ENCODE results near the gene ARTN.

The ARTN gene

DNA sequence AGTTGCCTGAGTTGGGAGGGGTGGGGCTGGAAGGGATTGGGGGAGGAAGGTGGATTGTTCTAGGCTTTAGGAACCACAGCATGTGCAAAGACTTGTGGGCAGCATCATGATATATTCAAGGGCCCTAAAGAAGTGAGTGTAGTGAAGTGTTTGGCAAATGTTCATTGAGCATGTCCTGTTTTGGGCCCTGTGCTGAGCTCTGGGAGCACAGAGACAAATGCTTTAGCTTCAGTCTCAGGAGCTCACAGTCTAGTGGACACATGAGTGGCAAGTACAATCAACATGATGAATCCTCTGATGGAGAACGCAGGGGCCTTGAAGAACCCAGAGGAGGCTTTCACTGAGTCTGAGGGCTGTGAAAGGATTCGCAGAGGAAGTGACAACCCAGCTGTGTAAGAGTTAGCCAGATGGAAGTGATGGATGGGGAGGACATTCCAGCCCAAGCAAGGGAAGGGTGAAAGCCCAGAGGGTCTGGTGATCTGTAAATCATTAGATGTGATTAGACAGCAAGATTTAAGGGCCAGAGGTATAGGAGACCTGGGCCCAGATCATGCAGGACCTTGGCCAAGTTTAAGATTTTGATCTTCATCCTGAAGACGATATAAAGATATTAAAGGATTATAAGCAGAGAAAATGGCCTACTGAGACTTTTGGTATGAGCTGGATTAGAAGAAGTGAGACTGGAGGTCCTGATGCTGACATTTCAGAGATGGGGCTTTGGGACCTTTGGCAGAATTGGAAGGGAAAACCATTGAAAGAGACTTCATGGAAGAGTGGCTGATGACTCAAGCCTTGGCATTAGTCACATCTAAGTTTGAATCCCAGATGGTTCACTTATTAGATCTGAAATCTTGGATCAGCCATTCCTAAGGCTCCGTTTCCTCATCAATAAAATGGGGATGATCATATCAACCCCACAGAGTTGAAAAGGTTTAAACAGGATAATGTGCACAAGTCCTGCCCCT, 17.7 kb downstream of the ARTN start:
- Histone ChIP-seq H3K4me2 (ENCODE audit: low read length) (no peak overlapping the region), H3K4me1 (ENCODE audit: low read length) (peaks cover 6% of the 10 kb centered on the region), H2AFZ (ENCODE audit: low read depth, low read length) (no peak overlapping the region), H4K20me1 (ENCODE audit: insufficient read depth, low read length) (no peaks in the 10 kb centered on the region), H3K27ac (ENCODE audit: low read length) (no peak overlapping the region), H3K27me3 (ENCODE audit: low read depth, low read length) (no peaks in the 10 kb centered on the region), H3K79me2 (ENCODE audit: low read length) (peaks cover 13% of the 10 kb centered on the region), H3K9ac (ENCODE audit: low read length) (no peak overlapping the region), H3K4me3 (ENCODE audit: low read length) (no peak overlapping the region), H3K9me3 (ENCODE audit: insufficient read depth, low read length) (no peaks in the 10 kb centered on the region), H3K36me3 (replicated peaks; ENCODE audit: low read depth, low read length) (no peaks in the 10 kb centered on the region)
- TF ChIP-seq, protein P1, sequence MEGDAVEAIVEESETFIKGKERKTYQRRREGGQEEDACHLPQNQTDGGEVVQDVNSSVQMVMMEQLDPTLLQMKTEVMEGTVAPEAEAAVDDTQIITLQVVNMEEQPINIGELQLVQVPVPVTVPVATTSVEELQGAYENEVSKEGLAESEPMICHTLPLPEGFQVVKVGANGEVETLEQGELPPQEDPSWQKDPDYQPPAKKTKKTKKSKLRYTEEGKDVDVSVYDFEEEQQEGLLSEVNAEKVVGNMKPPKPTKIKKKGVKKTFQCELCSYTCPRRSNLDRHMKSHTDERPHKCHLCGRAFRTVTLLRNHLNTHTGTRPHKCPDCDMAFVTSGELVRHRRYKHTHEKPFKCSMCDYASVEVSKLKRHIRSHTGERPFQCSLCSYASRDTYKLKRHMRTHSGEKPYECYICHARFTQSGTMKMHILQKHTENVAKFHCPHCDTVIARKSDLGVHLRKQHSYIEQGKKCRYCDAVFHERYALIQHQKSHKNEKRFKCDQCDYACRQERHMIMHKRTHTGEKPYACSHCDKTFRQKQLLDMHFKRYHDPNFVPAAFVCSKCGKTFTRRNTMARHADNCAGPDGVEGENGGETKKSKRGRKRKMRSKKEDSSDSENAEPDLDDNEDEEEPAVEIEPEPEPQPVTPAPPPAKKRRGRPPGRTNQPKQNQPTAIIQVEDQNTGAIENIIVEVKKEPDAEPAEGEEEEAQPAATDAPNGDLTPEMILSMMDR (IDR thresholded peaks at IDR 0.05; ENCODE audit: low read depth, low read length) = no peak
- no peak for TF ChIP-seq EZH2phosphoT487 (IDR thresholded peaks at IDR 0.05; ENCODE audit: low read depth)

DNA sequence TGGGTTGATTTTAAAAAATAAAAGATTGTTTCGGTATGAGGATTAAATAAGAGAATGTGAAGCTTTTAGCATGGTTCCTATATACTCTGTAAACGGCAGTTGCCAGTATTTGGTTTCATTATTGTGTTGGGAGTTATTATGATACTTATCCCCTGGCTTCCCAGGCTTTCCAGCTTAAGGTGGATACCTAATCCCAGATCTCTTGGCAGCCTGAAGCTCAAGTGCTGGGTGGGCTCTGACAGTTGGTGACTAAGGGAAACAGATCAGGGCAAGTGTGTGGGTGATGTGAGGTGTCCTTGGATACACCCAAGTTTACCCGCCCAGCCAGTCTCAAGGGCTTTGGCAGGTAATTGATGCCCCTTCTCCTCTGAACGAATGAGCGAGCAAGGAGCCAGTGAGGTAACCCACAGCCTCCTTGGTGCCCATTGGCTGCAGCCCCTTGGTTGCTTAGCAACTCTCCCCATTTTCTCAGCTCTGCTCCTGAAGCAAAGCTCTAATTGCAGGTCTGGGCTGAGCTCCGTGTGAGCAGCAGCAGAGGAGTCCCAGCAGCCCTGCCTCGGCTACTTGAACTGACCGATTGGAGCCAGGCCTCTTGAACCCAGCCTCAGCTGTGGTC, 19.2 kb downstream of the ARTN start:
- Histone ChIP-seq H3K27ac (ENCODE audit: low read length) (no peak overlapping the region), H4K20me1 (ENCODE audit: insufficient read depth, low read length) (no peaks in the 10 kb centered on the region), H3K9ac (ENCODE audit: low read length) (no peak overlapping the region), H2AFZ (ENCODE audit: low read depth, low read length) (no peak overlapping the region), H3K36me3 (replicated peaks; ENCODE audit: low read depth, low read length) (no peaks in the 10 kb centered on the region), H3K4me3 (ENCODE audit: low read length) (no peak overlapping the region), H3K27me3 (ENCODE audit: low read depth, low read length) (no peaks in the 10 kb centered on the region), H3K4me1 (ENCODE audit: low read length) (peaks cover 4% of the 10 kb centered on the region), H3K9me3 (ENCODE audit: insufficient read depth, low read length) (no peaks in the 10 kb centered on the region), H3K4me2 (ENCODE audit: low read length) (no peak overlapping the region), H3K79me2 (ENCODE audit: low read length) (peaks cover 3% of the 10 kb centered on the region)
- TF ChIP-seq, protein P1 (IDR thresholded peaks at IDR 0.05; ENCODE audit: low read depth, low read length) = no peak
- no peak for TF ChIP-seq EZH2phosphoT487 (IDR thresholded peaks at IDR 0.05; ENCODE audit: low read depth)

DNA sequence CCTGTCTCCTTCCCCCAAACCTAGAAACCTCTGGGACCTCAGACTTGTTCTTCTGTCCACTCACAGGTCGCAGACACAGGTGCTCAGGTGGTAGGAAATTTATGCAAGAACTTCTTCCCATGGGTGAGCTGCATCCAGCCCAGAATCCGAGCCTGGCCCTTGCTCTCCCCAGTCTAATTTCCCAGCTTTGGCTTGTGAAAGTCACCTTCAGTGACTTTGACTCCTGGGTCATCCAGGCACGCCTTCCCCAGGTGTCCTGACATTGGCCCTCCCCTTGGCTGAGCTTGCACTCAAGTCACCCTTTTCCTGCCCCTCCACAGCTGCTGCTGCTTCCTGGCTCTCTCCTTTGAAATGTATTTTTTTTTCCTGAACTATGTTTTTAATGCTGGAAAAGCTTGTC, 19.8 kb downstream of the ARTN start:
- no peak overlapping the region for H3K4me2 ChIP-seq (ENCODE audit: low read length)
- no peaks in the 10 kb centered on the region for H4K20me1 ChIP-seq (ENCODE audit: insufficient read depth, low read length)
- TF ChIP-seq, protein P1 (IDR thresholded peaks at IDR 0.05; ENCODE audit: low read depth, low read length) = no peak
- no peak for TF ChIP-seq EZH2phosphoT487 (IDR thresholded peaks at IDR 0.05; ENCODE audit: low read depth)
- H3K9ac ChIP-seq (ENCODE audit: low read length) = no peak overlapping the region
- H3K4me3 ChIP-seq (ENCODE audit: low read length) = no peak overlapping the region
- H3K79me2 ChIP-seq (ENCODE audit: low read length) = no peaks in the 10 kb centered on the region
- H3K9me3 ChIP-seq (ENCODE audit: insufficient read depth, low read length) = no peaks in the 10 kb centered on the region
- no peak overlapping the region for H2AFZ ChIP-seq (ENCODE audit: low read depth, low read length)
- H3K27ac ChIP-seq (ENCODE audit: low read length) = no peak overlapping the region
- no peaks in the 10 kb centered on the region for H3K27me3 ChIP-seq (ENCODE audit: low read depth, low read length)
- H3K4me1 ChIP-seq (ENCODE audit: low read length) = no peaks in the 10 kb centered on the region
- H3K36me3 ChIP-seq (replicated peaks; ENCODE audit: low read depth, low read length) = no peaks in the 10 kb centered on the region

DNA sequence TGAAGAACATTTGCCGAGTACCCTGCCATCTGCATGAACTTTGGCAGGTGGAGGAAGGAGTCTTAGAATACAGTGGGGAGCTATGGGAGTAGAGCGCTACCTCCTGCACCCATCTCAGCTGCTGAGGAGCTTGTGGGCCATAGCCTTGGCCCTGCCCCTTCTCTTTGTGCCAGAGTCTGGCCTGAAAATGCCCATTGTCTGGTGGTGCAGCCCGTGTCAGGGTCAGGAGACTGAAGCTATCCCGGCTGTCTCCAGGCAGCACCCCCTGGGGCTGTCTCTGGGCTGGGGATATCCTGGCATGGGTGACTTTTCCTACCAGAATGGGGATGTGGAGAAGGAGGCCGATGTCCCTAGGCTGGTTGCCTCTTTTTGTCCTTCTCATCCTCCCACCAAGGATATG, 20.4 kb downstream of the ARTN start:
- H3K27me3 ChIP-seq (ENCODE audit: low read depth, low read length) = no peaks in the 10 kb centered on the region
- no peak overlapping the region for H2AFZ ChIP-seq (ENCODE audit: low read depth, low read length)
- H3K36me3 ChIP-seq (replicated peaks; ENCODE audit: low read depth, low read length) = no peaks in the 10 kb centered on the region
- no peaks in the 10 kb centered on the region for H3K79me2 ChIP-seq (ENCODE audit: low read length)
- no peaks in the 10 kb centered on the region for H4K20me1 ChIP-seq (ENCODE audit: insufficient read depth, low read length)
- H3K9ac ChIP-seq (ENCODE audit: low read length) = no peak overlapping the region
- H3K4me1 ChIP-seq (ENCODE audit: low read length) = no peaks in the 10 kb centered on the region
- no peak overlapping the region for H3K4me2 ChIP-seq (ENCODE audit: low read length)
- no peak for TF ChIP-seq EZH2phosphoT487 (IDR thresholded peaks at IDR 0.05; ENCODE audit: low read depth)
- TF ChIP-seq, protein P1 (IDR thresholded peaks at IDR 0.05; ENCODE audit: low read depth, low read length) = no peak
- no peak overlapping the region for H3K27ac ChIP-seq (ENCODE audit: low read length)
- no peaks in the 10 kb centered on the region for H3K9me3 ChIP-seq (ENCODE audit: insufficient read depth, low read length)
- H3K4me3 ChIP-seq (ENCODE audit: low read length) = no peak overlapping the region
